ENCODE data around the gene SLC7A5. TPM values are rescaled to one million over a fixed set of nuclear protein-coding genes. Genes with fewer than 3 reads are reported as not detected.

Gene SLC7A5
- total RNA-seq, 6 experiments from 2014 or later = 112 to 133 (median 124) TPM

DNA sequence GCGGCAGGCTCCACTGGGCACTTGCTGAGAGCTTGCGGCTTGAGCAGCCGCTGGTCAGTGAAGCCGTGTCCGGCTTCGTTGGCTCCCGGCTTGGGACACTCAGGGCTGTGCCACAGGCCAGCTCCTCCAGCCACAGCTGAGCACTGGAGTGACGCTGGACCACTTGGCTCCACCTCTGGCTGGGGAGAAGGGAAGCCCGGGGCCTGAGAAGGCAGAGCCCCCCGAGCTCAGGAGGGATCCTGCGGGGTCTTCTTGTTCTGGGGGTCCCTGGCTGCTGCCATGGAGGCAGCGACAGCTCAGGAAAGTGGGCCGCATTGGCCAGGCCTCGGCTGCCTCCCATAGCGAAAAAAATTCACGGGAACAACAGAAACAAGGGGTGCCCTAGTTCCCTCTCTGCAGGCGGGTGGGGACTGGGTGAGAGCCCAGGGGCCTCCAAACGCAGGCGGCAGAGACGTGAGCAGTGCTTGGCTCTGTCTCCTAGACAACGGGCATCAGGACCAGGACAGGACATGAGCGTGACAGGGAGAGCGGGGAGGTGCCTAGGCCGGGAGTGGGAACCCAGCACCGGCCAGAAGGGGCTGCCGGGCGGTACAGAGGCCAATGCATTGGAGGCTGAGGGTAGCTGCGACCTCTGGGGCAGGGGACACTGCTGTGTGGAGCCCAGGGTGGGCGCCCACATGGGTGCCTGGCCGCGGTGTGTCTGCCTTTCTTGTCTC lies 37.7 kb downstream of the SLC7A5 start:
- TF ChIP-seq, protein P1, sequence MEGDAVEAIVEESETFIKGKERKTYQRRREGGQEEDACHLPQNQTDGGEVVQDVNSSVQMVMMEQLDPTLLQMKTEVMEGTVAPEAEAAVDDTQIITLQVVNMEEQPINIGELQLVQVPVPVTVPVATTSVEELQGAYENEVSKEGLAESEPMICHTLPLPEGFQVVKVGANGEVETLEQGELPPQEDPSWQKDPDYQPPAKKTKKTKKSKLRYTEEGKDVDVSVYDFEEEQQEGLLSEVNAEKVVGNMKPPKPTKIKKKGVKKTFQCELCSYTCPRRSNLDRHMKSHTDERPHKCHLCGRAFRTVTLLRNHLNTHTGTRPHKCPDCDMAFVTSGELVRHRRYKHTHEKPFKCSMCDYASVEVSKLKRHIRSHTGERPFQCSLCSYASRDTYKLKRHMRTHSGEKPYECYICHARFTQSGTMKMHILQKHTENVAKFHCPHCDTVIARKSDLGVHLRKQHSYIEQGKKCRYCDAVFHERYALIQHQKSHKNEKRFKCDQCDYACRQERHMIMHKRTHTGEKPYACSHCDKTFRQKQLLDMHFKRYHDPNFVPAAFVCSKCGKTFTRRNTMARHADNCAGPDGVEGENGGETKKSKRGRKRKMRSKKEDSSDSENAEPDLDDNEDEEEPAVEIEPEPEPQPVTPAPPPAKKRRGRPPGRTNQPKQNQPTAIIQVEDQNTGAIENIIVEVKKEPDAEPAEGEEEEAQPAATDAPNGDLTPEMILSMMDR (IDR thresholded peaks at IDR 0.05) = no peak
- Mint-ChIP-seq H3K4me3 (no peak overlapping the region), H3K9me3 (no peaks in the 10 kb centered on the region), H3K4me1 (ENCODE audit: low read depth) (no peaks in the 10 kb centered on the region), H3K36me3 (ENCODE audit: low read depth) (no peaks in the 10 kb centered on the region), H3K27me3 (ENCODE audit: insufficient read depth) (peaks cover 14% of the 10 kb centered on the region), H3K27ac (no peak overlapping the region)
- no peak for DNase-seq

DNA sequence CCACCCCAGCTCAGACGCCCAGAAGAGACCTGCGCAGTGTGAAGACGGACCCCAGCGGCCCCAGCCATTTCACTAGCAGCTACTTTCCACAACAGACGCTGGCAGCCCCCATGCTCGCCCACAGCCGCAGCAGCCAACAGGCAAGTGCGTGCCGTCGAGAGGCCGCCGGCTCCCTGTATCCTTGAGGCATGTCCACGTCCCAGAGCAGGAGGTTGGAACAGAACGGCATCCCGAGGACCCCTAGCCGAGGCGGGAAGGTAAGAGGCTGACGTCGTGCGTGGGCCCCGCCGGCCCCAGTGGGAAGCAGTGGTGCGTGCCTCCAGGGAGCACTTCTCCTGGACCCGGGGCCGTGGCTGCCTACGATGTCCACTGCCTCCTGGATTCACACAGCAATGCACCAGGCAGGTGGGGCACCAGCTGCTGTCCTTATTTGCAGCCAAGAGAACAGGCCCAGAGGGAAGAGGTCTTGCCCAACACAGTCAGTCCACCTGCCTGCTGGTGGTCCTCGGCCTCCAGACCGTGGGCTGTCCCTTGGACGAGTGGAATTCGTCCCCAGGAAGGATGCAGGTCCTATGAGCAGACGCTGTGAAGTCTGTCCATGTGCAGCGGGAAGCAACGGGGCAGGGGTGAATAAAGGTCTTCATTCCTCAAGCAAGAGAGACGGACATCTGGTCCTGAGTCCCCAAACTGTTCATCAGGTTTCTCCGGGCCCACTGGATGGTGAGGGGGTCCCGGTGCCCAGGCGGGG lies 38.5 kb downstream of the SLC7A5 start:
- Mint-ChIP-seq H3K27me3 (ENCODE audit: insufficient read depth) (peaks cover 15% of the 10 kb centered on the region), H3K4me1 (ENCODE audit: low read depth) (no peaks in the 10 kb centered on the region), H3K36me3 (ENCODE audit: low read depth) (no peaks in the 10 kb centered on the region), H3K9me3 (no peaks in the 10 kb centered on the region), H3K27ac (no peak overlapping the region), H3K4me3 (no peak overlapping the region)
- TF ChIP-seq, protein P1 (IDR thresholded peaks at IDR 0.05) = no peak
- no peak for DNase-seq

- TF ChIP-seq, protein P1 (IDR thresholded peaks at IDR 0.05) = no peak
- Mint-ChIP-seq H3K27me3 (ENCODE audit: insufficient read depth) (peaks cover 13% of the 10 kb centered on the region), H3K36me3 (ENCODE audit: low read depth) (no peaks in the 10 kb centered on the region), H3K27ac (no peak overlapping the region), H3K9me3 (no peaks in the 10 kb centered on the region), H3K4me3 (no peak overlapping the region), H3K4me1 (ENCODE audit: low read depth) (no peaks in the 10 kb centered on the region)
- DNase-seq = no peak
Measured at GRCh38 chr16:87829988-87830672, 39.2 kb downstream of the SLC7A5 start.

DNA sequence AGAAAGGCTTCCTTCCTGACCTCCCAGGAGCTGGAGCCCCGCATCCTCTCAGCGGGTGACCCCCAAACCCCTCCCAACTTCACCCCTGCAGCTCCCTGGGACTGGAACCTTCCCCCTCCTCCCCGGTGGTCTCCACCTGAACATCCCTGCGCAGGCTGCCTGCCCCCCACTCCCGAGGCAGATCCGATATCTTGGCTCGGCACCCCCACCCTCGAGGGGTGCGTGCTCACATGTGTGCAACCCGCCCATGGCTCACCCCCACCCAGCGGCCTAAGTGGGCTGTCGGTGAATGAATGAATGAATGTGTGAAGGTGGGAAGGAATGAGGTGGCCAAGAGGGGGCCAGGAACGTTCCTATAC lies 39.7 kb downstream of the SLC7A5 start:
- no peak overlapping the region for H3K27ac Mint-ChIP-seq
- no peaks in the 10 kb centered on the region for H3K36me3 Mint-ChIP-seq (ENCODE audit: low read depth)
- H3K4me3 Mint-ChIP-seq = no peak overlapping the region
- TF ChIP-seq, protein P1 (IDR thresholded peaks at IDR 0.05) = no peak
- H3K9me3 Mint-ChIP-seq = no peaks in the 10 kb centered on the region
- peaks cover 19% of the 10 kb centered on the region for H3K27me3 Mint-ChIP-seq (ENCODE audit: insufficient read depth)
- DNase-seq = no peak
- H3K4me1 Mint-ChIP-seq (ENCODE audit: low read depth) = no peaks in the 10 kb centered on the region

GRCh38 chr16:87828907-87829621 lies 40.2 kb downstream of the SLC7A5 start:
- TF ChIP-seq, protein P1 (IDR thresholded peaks at IDR 0.05) = no peak
- Mint-ChIP-seq H3K27me3 (ENCODE audit: insufficient read depth) (peaks cover 24% of the 10 kb centered on the region), H3K4me3 (no peak overlapping the region), H3K4me1 (ENCODE audit: low read depth) (no peaks in the 10 kb centered on the region), H3K27ac (no peak overlapping the region), H3K36me3 (ENCODE audit: low read depth) (no peaks in the 10 kb centered on the region), H3K9me3 (no peaks in the 10 kb centered on the region)
- no peak for DNase-seq
